H9 (cell line): Measurements from ENCODE around the gene TESK2. TPM values are rescaled to one million over a fixed set of nuclear protein-coding genes. Genes with fewer than 3 reads are reported as not detected.

Experiments
- DNase-seq: peaks from one replicate; pipeline ENCODE4 v3.0.0-alpha.2; 2017
- H2AFZ ChIP-seq: one replicate; pipeline ENCODE4 v1.6.1; 2013; ENCODE audit warnings: mild to moderate bottlenecking, low read length, control low read depth, moderate library complexity
- H2AK5ac ChIP-seq: 2 replicates; pipeline ENCODE4 v1.6.1; 2013; ENCODE audit warnings: low read length, control low read depth, mixed read lengths; ENCODE audit not compliant: insufficient read length
- H2BK120ac ChIP-seq: one replicate; pipeline ENCODE4 v1.6.1; 2013; ENCODE audit warnings: low read depth, mild to moderate bottlenecking, low read length, control low read depth, inconsistent platforms; ENCODE audit not compliant: poor library complexity, severe bottlenecking
- H2BK12ac ChIP-seq: 2 replicates; pipeline ENCODE4 v1.6.1; 2013; ENCODE audit warnings: low read length, control low read depth, mixed read lengths, low read depth; ENCODE audit not compliant: insufficient read length
- H2BK15ac ChIP-seq: 2 replicates; pipeline ENCODE4 v1.6.1; 2013; ENCODE audit warnings: low read depth, low read length, control low read depth
- H2BK20ac ChIP-seq: one replicate; pipeline ENCODE4 v1.6.1; 2013; ENCODE audit warnings: low read depth, mild to moderate bottlenecking, low read length, control low read depth, inconsistent platforms; ENCODE audit not compliant: poor library complexity, severe bottlenecking
- H2BK5ac ChIP-seq: 2 replicates; pipeline ENCODE4 v1.6.1; 2013; ENCODE audit warnings: low read length, control low read depth, mixed read lengths; ENCODE audit not compliant: insufficient read length
- H3K14ac ChIP-seq: 2 replicates; pipeline ENCODE4 v1.6.1; 2013; ENCODE audit warnings: low read length, control low read depth; ENCODE audit not compliant: insufficient read depth
- H3K18ac ChIP-seq: 2 replicates; pipeline ENCODE4 v1.6.1; 2013; ENCODE audit warnings: low read depth, mild to moderate bottlenecking, mixed read lengths, low read length, control low read depth; ENCODE audit not compliant: insufficient read length
- H3K23ac ChIP-seq: 2 replicates; pipeline ENCODE4 v1.6.1; 2013; ENCODE audit warnings: low read length, control low read depth, mixed read lengths, low read depth; ENCODE audit not compliant: insufficient read length
- H3K23me2 ChIP-seq: 2 replicates; pipeline ENCODE4 v1.6.1; 2013; ENCODE audit warnings: low read depth, mild to moderate bottlenecking, mixed read lengths, low read length, control low read depth; ENCODE audit not compliant: insufficient read length, poor library complexity, severe bottlenecking
- H3K27ac ChIP-seq: 2 replicates; pipeline ENCODE4 v1.5.1; 2013; ENCODE audit warnings: low read length, control low read depth, mixed read lengths, low read depth; ENCODE audit not compliant: insufficient read length
- H3K27me3 ChIP-seq: 2 replicates; pipeline ENCODE4 v1.6.1; 2013; ENCODE audit warnings: low read length, control low read depth, inconsistent platforms; ENCODE audit not compliant: insufficient read depth
- H3K4ac ChIP-seq: 2 replicates; pipeline ENCODE4 v1.6.1; 2013; ENCODE audit warnings: low read depth, mild to moderate bottlenecking, control low read depth, inconsistent platforms, low read length, moderate library complexity
- H3K4me1 ChIP-seq: 2 replicates; pipeline ENCODE4 v1.6.1; 2013; ENCODE audit warnings: low read length, control low read depth, inconsistent platforms; ENCODE audit not compliant: insufficient read depth
- H3K4me2 ChIP-seq: 2 replicates; pipeline ENCODE4 v1.6.1; 2013; ENCODE audit warnings: low read length, control low read depth, mixed read lengths; ENCODE audit not compliant: insufficient read length, insufficient read depth
- H3K56ac ChIP-seq: 2 replicates; pipeline ENCODE4 v1.6.1; 2013; ENCODE audit warnings: low read depth, mild to moderate bottlenecking, mixed read lengths, low read length, control low read depth; ENCODE audit not compliant: insufficient read length
- H3K79me1 ChIP-seq: 2 replicates; pipeline ENCODE4 v1.6.1; 2013; ENCODE audit warnings: low read depth, mild to moderate bottlenecking, moderate library complexity, low read length, control low read depth, inconsistent platforms; ENCODE audit not compliant: insufficient read depth, poor library complexity, severe bottlenecking
- H3K79me2 ChIP-seq: 2 replicates; pipeline ENCODE4 v1.6.1; 2013; ENCODE audit warnings: low read length, control low read depth, inconsistent platforms; ENCODE audit not compliant: insufficient read depth
- H3K9ac ChIP-seq: 2 replicates; pipeline ENCODE4 v1.6.1; 2013; ENCODE audit warnings: low read length, control low read depth, mixed read lengths; ENCODE audit not compliant: insufficient read length; ENCODE audit errors: extremely low read depth
- H3K9me3 ChIP-seq: one replicate; pipeline ENCODE4 v1.6.1; 2013; ENCODE audit warnings: low read depth, low read length, inconsistent platforms; ENCODE audit not compliant: control insufficient read depth
- H3T11ph ChIP-seq: one replicate; pipeline ENCODE4 v1.6.1; 2013; ENCODE audit warnings: mild to moderate bottlenecking, low read length, control low read depth, inconsistent platforms
- H4K20me1 ChIP-seq: one replicate; pipeline ENCODE4 v1.6.1; 2013; ENCODE audit not compliant: control insufficient read depth, insufficient read length, insufficient read depth
- H4K5ac ChIP-seq: 2 replicates; pipeline ENCODE4 v1.6.1; 2013; ENCODE audit warnings: low read depth, mild to moderate bottlenecking, mixed read lengths, low read length, control low read depth; ENCODE audit not compliant: insufficient read length
- H4K8ac ChIP-seq: replicated peaks from 2 replicates; pipeline ENCODE4 v1.6.1; 2013; ENCODE audit warnings: low read length, control low read depth, mixed read lengths, low read depth; ENCODE audit not compliant: insufficient read length
- H4K91ac ChIP-seq: 2 replicates; pipeline ENCODE4 v1.6.1; 2013; ENCODE audit warnings: low read depth, mild to moderate bottlenecking, moderate library complexity, mixed read lengths, low read length, control low read depth; ENCODE audit not compliant: insufficient read length
- H3K27ac Mint-ChIP-seq, 3 experiments: 2 replicates in 2 of 3; 3 replicates in 1 of 3; pipeline ENCODE4 v1.8.0; 2020 to 2021; ENCODE audit warnings: mixed read lengths in 3 of 3, mild to moderate bottlenecking in 1 of 3, moderate library complexity in 1 of 3
- H3K27me3 Mint-ChIP-seq: 2 replicates; pipeline ENCODE4 v1.8.0; 2021; ENCODE audit warnings: low read depth, mild to moderate bottlenecking, moderate library complexity, mixed read lengths
- H3K36me3 Mint-ChIP-seq, 3 experiments: 2 replicates in 2 of 3; 3 replicates in 1 of 3; pipeline ENCODE4 v1.8.0; 2020 to 2021; ENCODE audit warnings: low read depth in 3 of 3, mixed read lengths in 3 of 3; ENCODE audit not compliant: insufficient read depth in 1 of 3
- H3K4me1 Mint-ChIP-seq, 2 experiments: 2 replicates each; pipeline ENCODE4 v1.8.0; 2020; ENCODE audit warnings: mixed read lengths in 2 of 2
- H3K4me3 Mint-ChIP-seq, 2 experiments: 2 replicates in 1 of 2; 3 replicates in 1 of 2; pipeline ENCODE4 v1.8.0; 2020 to 2021; ENCODE audit warnings: mild to moderate bottlenecking in 2 of 2, mixed read lengths in 2 of 2, moderate library complexity in 1 of 2
- H3K9me3 Mint-ChIP-seq, 2 experiments: 2 replicates in 1 of 2; 3 replicates in 1 of 2; pipeline ENCODE4 v1.8.0; 2020; ENCODE audit warnings: mild to moderate bottlenecking in 2 of 2, mixed read lengths in 2 of 2, moderate library complexity in 1 of 2
- WGBS: extraction: QIAGEN DNeasy Blood & Tissue Kit; methylation state at CpG from one replicate; pipeline ENCODE4 v1.1.7; 2013; ENCODE audit warnings: missing lambda C conversion rate, low lambda C conversion rate, mixed read lengths; ENCODE audit not compliant: insufficient read length; ENCODE audit errors: extremely low coverage; 5-methylcytosine and 5-hydroxymethylcytosine counted together
- total RNA-seq: library from RNA; stranded (reverse); gene quantifications from 2 replicates; pipeline ENCODE4 v1.2.1, GENCODE V29; 2021
- TF ChIP-seq, protein P1 (sequence below): fragments of 200-600 bp; sonication (generic); conservative IDR thresholded peaks from 3 replicates; pipeline ENCODE4 v1.8.0; 2021; ENCODE audit warnings: antibody characterized with exemption, mild to moderate bottlenecking

TESK2 gene
- total RNA-seq, 1 experiment from 2014 or later: 7.2 TPM

DNA sequence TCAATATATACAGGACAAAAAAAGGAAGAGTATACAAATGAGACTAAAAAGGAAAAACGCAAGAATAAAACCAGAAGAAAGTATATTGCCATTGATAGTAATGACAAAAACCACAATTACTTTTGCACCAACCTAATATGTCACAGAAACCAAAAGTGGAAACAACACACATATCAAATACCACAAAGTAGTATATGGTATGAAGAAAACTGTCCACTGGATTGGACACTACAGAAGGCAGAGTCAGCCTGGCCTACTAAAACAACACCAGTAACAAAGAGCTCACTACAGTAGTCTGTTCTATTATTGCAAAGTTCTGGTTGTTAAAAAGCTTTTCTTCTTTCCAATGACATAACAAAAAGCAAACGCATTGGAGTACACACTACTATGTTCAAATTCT, 17.7 kb downstream of the TESK2 start:
- Histone ChIP-seq H2BK20ac (no peak overlapping the region), H4K20me1 (no peaks in the 10 kb centered on the region), H3K4me2 (no peak overlapping the region), H3K79me1 (no peaks in the 10 kb centered on the region), H3K18ac (no peak overlapping the region), H2BK120ac (no peak overlapping the region), H3T11ph (no peak overlapping the region), H4K8ac (no peak overlapping the region), H3K9ac (no peak overlapping the region), H4K91ac (no peak overlapping the region), H3K79me2 (no peaks in the 10 kb centered on the region), H2AFZ (no peak overlapping the region), H4K5ac (no peak overlapping the region), H3K56ac (no peak overlapping the region), H3K4me1 (no peaks in the 10 kb centered on the region), H3K4ac (no peak overlapping the region), H3K23ac (no peak overlapping the region), H3K27me3 (no peaks in the 10 kb centered on the region), H3K23me2 (no peaks in the 10 kb centered on the region), H3K27ac (no peak overlapping the region), H2AK5ac (no peak overlapping the region), H2BK5ac (no peak overlapping the region), H3K14ac (no peak overlapping the region), H2BK15ac (no peak overlapping the region), H2BK12ac (no peak overlapping the region), H3K9me3 (no peaks in the 10 kb centered on the region)
- no peak overlapping the region for H3K4me3 Mint-ChIP-seq
- WGBS: no CpG with 5 or more reads among the region's 2 CpGs
- TF ChIP-seq, protein P1, sequence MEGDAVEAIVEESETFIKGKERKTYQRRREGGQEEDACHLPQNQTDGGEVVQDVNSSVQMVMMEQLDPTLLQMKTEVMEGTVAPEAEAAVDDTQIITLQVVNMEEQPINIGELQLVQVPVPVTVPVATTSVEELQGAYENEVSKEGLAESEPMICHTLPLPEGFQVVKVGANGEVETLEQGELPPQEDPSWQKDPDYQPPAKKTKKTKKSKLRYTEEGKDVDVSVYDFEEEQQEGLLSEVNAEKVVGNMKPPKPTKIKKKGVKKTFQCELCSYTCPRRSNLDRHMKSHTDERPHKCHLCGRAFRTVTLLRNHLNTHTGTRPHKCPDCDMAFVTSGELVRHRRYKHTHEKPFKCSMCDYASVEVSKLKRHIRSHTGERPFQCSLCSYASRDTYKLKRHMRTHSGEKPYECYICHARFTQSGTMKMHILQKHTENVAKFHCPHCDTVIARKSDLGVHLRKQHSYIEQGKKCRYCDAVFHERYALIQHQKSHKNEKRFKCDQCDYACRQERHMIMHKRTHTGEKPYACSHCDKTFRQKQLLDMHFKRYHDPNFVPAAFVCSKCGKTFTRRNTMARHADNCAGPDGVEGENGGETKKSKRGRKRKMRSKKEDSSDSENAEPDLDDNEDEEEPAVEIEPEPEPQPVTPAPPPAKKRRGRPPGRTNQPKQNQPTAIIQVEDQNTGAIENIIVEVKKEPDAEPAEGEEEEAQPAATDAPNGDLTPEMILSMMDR: no peak
- DNase-seq: no peak
- no peaks in the 10 kb centered on the region for H3K27me3 Mint-ChIP-seq
- H3K4me1 Mint-ChIP-seq: peaks cover 0 to 2% of the 10 kb centered on the region in 2 experiments; a peak in 1 of 4 replicates
- no peaks in the 10 kb centered on the region; a peak in 2 of 7 replicates for H3K36me3 Mint-ChIP-seq
- no peaks in the 10 kb centered on the region for H3K9me3 Mint-ChIP-seq
- no peak overlapping the region for H3K27ac Mint-ChIP-seq
